Caco-2 (cell line): ENCODE data around the gene NUP160. TPM values are rescaled to one million over a fixed set of nuclear protein-coding genes. Genes with fewer than 3 reads are reported as not detected.
A peak's percentile ranks its signal among the peaks of the same experiment; 100 is the strongest.
"Not testable (repeated sequence)": the region's sequence is repeated elsewhere in the genome, so short reads cannot be mapped to it uniquely, and the experiment has no call there.

Experiments used
- BruUV-seq: library from RNA; stranded (reverse); fragments of 400-500 nt; replicated peaks from 2 replicates; lab custom pipeline; 2021; lab: Mats Ljungman, UMichigan
- CTCF ChIA-PET: fragments of 300-600 bp; sonication (Branson Sonifier 250); formaldehyde crosslinking; loops from one replicate; lab custom pipeline; 2022; ENCODE audit warnings: antibody characterized with exemption; lab: Charles Lee
- POLR2A ChIA-PET: fragments of 300-600 bp; sonication (Branson Sonifier 250); formaldehyde crosslinking; loops from one replicate; lab custom pipeline; 2022; ENCODE audit warnings: antibody characterized with exemption; lab: Charles Lee
- DNase-seq, 2 experiments: peaks; one replicate each; pipeline versions ENCODE4 v3.0.0 to v3.0.0-alpha.2; 2020 to 2022
- H3K27me3 ChIP-seq: replicated peaks from 2 replicates; pipeline ENCODE4 v1.6.0; 2011; ENCODE audit warnings: low read length; ENCODE audit not compliant: control insufficient read depth, insufficient read depth
- H3K36me3 ChIP-seq: 2 replicates; pipeline ENCODE4 v1.5.1; 2011; ENCODE audit warnings: low read length; ENCODE audit not compliant: control insufficient read depth, insufficient read depth
- H3K4me1 ChIP-seq: fragments of 250-450 bp; sonication (Bioruptor Pico); 2 replicates; pipeline ENCODE4 v1.5.1; 2020; ENCODE audit warnings: mild to moderate bottlenecking
- H3K4me3 ChIP-seq: 2 replicates; pipeline ENCODE4 v1.5.1; 2011; ENCODE audit warnings: low read depth, mild to moderate bottlenecking, control low read depth, low read length
- H3K9me3 ChIP-seq: fragments of 250-450 bp; sonication (Bioruptor Pico); 2 replicates; pipeline ENCODE4 v1.5.1; 2020; ENCODE audit warnings: mild to moderate bottlenecking, moderate library complexity
- H3K27ac Mint-ChIP-seq: one replicate; pipeline ENCODE4 v1.8.0; 2022; ENCODE audit warnings: mixed read lengths; ENCODE audit not compliant: unreplicated experiment
- H3K27me3 Mint-ChIP-seq: one replicate; pipeline ENCODE4 v1.8.0; 2022; ENCODE audit warnings: mixed read lengths; ENCODE audit not compliant: insufficient read depth, unreplicated experiment
- H3K36me3 Mint-ChIP-seq: one replicate; pipeline ENCODE4 v1.8.0; 2022; ENCODE audit warnings: mild to moderate bottlenecking, mixed read lengths; ENCODE audit not compliant: insufficient read depth, unreplicated experiment
- H3K4me1 Mint-ChIP-seq: one replicate; pipeline ENCODE4 v1.8.0; 2022; ENCODE audit warnings: low read depth, mixed read lengths; ENCODE audit not compliant: unreplicated experiment
- H3K4me3 Mint-ChIP-seq: one replicate; pipeline ENCODE4 v1.8.0; 2022; ENCODE audit warnings: mild to moderate bottlenecking, moderate library complexity, mixed read lengths; ENCODE audit not compliant: unreplicated experiment
- H3K9me3 Mint-ChIP-seq: one replicate; pipeline ENCODE4 v1.8.0; 2022; ENCODE audit warnings: mixed read lengths; ENCODE audit not compliant: unreplicated experiment
- intact Hi-C: fragments of 100-400 bp; cut with micrococcal nuclease; formaldehyde crosslinking; loops from one replicate; pipeline ENCODE4 v1.10.0; 2022; ENCODE audit not compliant: unreplicated experiment
- total RNA-seq: library from RNA; stranded (reverse); gene quantifications from 2 replicates; pipeline ENCODE4 v1.2.3, GENCODE V29; 2022
- TF ChIP-seq, protein P1 (sequence below), 2 experiments: fragments of 200-600 bp in 1 of 2; IDR thresholded peaks; 1 replicate in 1 of 2; 2 replicates in 1 of 2; pipeline versions ENCODE4 v1.5.1 to v1.8.0; 2011 to 2022; ENCODE audit warnings: antibody characterized with exemption in 1 of 2, control low read depth in 1 of 2, inconsistent platforms in 1 of 2, low read depth in 1 of 2, low read length in 1 of 2, mild to moderate bottlenecking in 1 of 2, moderate library complexity in 1 of 2; ENCODE audit not compliant: insufficient read depth in 1 of 2, severe bottlenecking in 1 of 2, unreplicated experiment in 1 of 2

The NUP160 gene
- total RNA-seq, 1 experiment from 2014 or later = 72.9 TPM

DNA sequence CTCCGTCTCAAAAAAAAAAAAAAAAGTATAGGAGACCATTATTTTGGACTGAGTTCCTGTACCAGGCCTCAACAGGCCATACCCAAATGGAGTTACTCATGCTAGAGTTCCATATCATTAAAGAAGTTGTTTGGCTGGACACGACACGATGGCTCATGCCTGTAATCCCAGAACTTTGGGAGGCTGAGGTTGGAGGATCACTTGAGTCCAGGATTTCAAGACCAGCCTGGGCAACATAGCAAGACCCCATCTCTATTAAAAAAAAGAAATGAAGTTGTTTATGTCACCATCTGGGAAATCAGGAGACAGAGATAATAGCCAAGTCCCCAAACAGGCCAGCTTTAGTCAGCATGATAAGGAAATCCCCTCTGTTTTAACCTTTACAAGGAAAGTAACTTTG is 74.3 kb downstream of the NUP160 start:
- no peaks in the 10 kb centered on the region for H3K9me3 ChIP-seq
- ChIA-PET POLR2A (interaction anchor here (0.6 kb wide), 1 partner anchor 52 kb away, joined by 3 read pairs; no protein-coding TSS in a partner anchor), CTCF (no interaction called here)
- H3K4me1 ChIP-seq = no peaks in the 10 kb centered on the region
- BruUV-seq = no TSS peak
- Mint-ChIP-seq H3K4me3 (no peak overlapping the region), H3K9me3 (no peaks in the 10 kb centered on the region), H3K27ac (no peak overlapping the region), H3K27me3 (no peaks in the 10 kb centered on the region), H3K36me3 (peaks cover 37% of the 10 kb centered on the region), H3K4me1 (no peaks in the 10 kb centered on the region)
- H3K36me3 ChIP-seq = peaks cover 6% of the 10 kb centered on the region
- intact Hi-C loops = no loop called here
- H3K27me3 ChIP-seq = no peaks in the 10 kb centered on the region
- no peak overlapping the region for H3K4me3 ChIP-seq
- TF ChIP-seq, protein P1, sequence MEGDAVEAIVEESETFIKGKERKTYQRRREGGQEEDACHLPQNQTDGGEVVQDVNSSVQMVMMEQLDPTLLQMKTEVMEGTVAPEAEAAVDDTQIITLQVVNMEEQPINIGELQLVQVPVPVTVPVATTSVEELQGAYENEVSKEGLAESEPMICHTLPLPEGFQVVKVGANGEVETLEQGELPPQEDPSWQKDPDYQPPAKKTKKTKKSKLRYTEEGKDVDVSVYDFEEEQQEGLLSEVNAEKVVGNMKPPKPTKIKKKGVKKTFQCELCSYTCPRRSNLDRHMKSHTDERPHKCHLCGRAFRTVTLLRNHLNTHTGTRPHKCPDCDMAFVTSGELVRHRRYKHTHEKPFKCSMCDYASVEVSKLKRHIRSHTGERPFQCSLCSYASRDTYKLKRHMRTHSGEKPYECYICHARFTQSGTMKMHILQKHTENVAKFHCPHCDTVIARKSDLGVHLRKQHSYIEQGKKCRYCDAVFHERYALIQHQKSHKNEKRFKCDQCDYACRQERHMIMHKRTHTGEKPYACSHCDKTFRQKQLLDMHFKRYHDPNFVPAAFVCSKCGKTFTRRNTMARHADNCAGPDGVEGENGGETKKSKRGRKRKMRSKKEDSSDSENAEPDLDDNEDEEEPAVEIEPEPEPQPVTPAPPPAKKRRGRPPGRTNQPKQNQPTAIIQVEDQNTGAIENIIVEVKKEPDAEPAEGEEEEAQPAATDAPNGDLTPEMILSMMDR (IDR thresholded peaks at IDR 0.05; ENCODE audit: insufficient read depth in 1 of 2, low read depth in 1 of 2, low read length in 1 of 2, severe bottlenecking in 1 of 2, unreplicated experiment in 1 of 2) = no peak
- DNase-seq = no peak

DNA sequence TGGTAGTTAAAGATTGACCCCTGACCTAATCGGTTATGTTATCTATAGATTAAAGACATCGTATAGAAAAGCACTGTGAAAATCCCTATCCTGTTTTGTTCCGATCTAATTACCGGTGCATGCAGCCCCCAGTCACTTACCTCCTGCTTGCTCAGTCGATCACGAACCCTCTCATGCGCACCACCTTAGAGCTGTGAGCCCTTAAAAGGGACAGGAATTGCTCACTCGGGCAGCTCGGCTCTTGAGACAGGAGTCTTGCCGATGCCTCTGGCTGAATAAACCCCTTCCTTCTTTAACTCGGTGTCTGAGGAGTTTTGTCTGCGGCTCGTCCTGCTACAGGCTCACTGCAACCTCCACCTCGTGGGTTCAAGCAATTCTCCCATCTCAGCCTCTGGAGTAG is 78.6 kb downstream of the NUP160 start:
- peaks cover 15% of the 10 kb centered on the region for H3K4me1 Mint-ChIP-seq
- H3K27ac Mint-ChIP-seq = peak overlapping the region; percentile 51
- H3K36me3 ChIP-seq, H3K27me3 ChIP-seq, BruUV-seq, H3K4me3 ChIP-seq, H3K4me1 ChIP-seq, H3K9me3 ChIP-seq, DNase-seq, POLR2A ChIA-PET, H3K9me3 Mint-ChIP-seq, CTCF ChIA-PET, H3K27me3 Mint-ChIP-seq: not testable (repeated sequence)
- H3K36me3 Mint-ChIP-seq = peaks cover 27% of the 10 kb centered on the region
- H3K4me3 Mint-ChIP-seq = peak overlapping the region; percentile 48
- intact Hi-C loops = loop anchor here (5.0 kb wide), 1 partner anchor 342 kb away; the partner anchor contains the start of gene PSMC3

DNA sequence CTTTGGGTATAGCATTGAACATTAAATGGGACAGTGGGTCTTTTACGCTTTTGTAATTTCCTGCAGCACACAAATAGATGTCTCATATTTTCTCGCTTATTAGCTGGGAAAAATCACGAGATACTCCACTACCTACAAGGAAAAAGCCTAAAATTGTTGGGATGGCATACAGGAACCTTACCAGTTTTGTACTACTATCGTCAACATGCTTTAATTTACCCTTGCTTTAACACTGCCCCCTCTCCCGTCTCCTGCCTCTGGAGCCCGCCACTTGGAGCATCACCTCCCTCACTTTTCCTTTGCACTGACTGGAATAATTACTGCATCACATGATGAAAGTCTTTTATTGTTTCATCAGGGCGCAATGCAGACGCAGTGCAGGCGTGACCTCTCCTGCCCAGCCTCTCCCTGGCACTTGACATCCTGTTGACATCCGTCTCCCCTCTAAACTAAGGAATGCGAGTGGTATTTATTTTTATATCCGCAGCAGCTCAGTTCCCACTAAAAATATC is 80.0 kb downstream of the NUP160 start:
- H3K9me3 ChIP-seq = no peaks in the 10 kb centered on the region
- H3K27ac Mint-ChIP-seq = peak overlapping the region; percentile 100
- H3K9me3 Mint-ChIP-seq = no peaks in the 10 kb centered on the region
- BruUV-seq = no TSS peak
- peak overlapping the region; percentile 80 for H3K4me3 Mint-ChIP-seq
- peak in 1 of 2 experiments; percentile 28 for DNase-seq
- H3K4me3 ChIP-seq = peak overlapping the region; percentile 54
- no peaks in the 10 kb centered on the region for H3K27me3 Mint-ChIP-seq
- H3K36me3 ChIP-seq = no peaks in the 10 kb centered on the region
- peaks cover 15% of the 10 kb centered on the region for H3K4me1 Mint-ChIP-seq
- ChIA-PET CTCF (no interaction called here), POLR2A (interaction anchor here (0.6 to 1.1 kb wide), 3 partner anchors 9 to 88 kb away, joined by 4 to 7 read pairs (median 4); partner anchors contain the start of gene NUP160)
- H3K4me1 ChIP-seq = peaks cover 6% of the 10 kb centered on the region; the same call in 1 of the 2 replicates
- no peaks in the 10 kb centered on the region for H3K27me3 ChIP-seq
- TF ChIP-seq, protein P1 (IDR thresholded peaks at IDR 0.05; ENCODE audit: insufficient read depth in 1 of 2, low read depth in 1 of 2, low read length in 1 of 2, severe bottlenecking in 1 of 2, unreplicated experiment in 1 of 2) = no peak
- intact Hi-C loops = loop anchor here (5.0 kb wide), 1 partner anchor 341 kb away; the partner anchor contains the start of gene PSMC3
- peaks cover 41% of the 10 kb centered on the region for H3K36me3 Mint-ChIP-seq
